GM12865 (cell line): ENCODE data around the gene TCF4.
A peak's percentile ranks its signal among the peaks of the same experiment; 100 is the strongest.

Source experiments
- DNase-seq: peaks from one replicate; pipeline ENCODE4 v3.0.0; 2010; ENCODE audit warnings: low read depth
- H3K4me3 ChIP-seq: 2 replicates; pipeline ENCODE4 v1.5.1; 2011; ENCODE audit warnings: mild to moderate bottlenecking, low read depth, low read length, control low read depth
- TF ChIP-seq, protein P1 (sequence below): IDR thresholded peaks from 2 replicates; pipeline ENCODE4 v1.5.1; 2011; ENCODE audit warnings: low read length, control low read depth, low read depth, inconsistent platforms; ENCODE audit not compliant: insufficient read depth; ENCODE audit errors: missing control alignments

Gene TCF4

DNA sequence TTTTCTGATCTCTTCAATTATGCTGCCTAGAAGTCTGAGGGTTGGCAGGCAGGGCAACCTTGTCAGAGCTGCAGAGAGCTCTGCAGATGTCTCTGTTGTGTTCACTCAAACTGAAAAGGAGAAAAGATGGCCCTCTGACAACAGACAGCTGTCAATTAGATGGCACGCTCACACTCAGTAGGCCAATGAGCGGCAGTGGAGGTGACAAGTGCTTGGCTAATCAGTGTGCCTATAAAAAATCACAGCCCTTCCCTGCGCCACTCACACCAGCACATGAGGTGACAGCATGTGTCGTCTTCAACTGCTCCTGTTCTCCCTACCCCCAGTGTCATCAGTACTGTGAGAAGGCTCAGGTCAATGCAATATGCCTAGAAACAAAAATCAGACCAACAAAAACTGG lies 203.9 kb downstream of the TCF4 start:
- no peak overlapping the region for H3K4me3 ChIP-seq
- TF ChIP-seq, protein P1, sequence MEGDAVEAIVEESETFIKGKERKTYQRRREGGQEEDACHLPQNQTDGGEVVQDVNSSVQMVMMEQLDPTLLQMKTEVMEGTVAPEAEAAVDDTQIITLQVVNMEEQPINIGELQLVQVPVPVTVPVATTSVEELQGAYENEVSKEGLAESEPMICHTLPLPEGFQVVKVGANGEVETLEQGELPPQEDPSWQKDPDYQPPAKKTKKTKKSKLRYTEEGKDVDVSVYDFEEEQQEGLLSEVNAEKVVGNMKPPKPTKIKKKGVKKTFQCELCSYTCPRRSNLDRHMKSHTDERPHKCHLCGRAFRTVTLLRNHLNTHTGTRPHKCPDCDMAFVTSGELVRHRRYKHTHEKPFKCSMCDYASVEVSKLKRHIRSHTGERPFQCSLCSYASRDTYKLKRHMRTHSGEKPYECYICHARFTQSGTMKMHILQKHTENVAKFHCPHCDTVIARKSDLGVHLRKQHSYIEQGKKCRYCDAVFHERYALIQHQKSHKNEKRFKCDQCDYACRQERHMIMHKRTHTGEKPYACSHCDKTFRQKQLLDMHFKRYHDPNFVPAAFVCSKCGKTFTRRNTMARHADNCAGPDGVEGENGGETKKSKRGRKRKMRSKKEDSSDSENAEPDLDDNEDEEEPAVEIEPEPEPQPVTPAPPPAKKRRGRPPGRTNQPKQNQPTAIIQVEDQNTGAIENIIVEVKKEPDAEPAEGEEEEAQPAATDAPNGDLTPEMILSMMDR: no peak
- no peak for DNase-seq

DNA sequence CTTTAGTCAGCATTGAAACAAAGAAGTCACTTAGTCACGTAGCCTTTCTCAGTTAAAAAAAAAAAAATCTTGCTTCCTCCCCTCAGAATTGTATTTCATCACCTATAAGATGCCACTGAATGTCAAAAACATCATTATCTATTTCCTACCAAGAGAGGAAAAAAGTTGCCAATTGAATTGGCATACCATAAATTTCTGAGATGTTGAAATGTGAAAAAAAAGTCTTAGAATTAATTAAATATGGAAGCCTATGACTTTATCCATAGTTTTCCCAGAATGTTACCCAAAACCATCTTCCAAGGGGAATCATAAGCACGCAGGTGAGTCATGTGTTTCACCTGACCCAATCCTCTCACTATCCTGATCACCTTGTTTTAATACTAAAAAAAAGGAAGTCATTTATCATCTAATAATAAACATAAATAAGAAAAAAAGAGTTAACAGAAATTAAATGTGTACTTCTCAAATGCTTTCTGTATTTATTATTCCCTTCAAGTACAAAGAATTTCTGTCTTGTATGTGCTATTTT lies 205.7 kb downstream of the TCF4 start:
- no peak for DNase-seq
- no peak overlapping the region for H3K4me3 ChIP-seq
- TF ChIP-seq, protein P1: no peak

DNA sequence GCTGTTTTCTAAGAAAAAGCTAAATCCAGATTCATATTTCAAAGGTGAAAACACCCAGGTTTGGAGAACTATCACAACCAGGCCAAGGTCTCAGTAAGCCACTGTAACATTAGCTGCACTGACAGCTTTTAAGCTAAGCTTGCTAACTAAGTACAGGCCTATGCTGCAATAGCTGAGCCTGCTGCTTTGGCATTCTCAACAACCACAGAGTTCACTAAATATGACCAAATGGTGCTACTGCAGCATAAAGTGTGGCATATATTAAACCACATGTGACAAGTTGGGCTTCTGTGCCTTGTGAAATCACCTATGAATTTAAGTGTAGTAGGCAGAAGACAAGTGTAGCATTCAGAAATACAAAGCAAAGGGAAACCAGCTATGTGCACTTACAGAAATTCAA lies 206.7 kb downstream of the TCF4 start:
- TF ChIP-seq, protein P1: no peak
- no peak for DNase-seq

DNA sequence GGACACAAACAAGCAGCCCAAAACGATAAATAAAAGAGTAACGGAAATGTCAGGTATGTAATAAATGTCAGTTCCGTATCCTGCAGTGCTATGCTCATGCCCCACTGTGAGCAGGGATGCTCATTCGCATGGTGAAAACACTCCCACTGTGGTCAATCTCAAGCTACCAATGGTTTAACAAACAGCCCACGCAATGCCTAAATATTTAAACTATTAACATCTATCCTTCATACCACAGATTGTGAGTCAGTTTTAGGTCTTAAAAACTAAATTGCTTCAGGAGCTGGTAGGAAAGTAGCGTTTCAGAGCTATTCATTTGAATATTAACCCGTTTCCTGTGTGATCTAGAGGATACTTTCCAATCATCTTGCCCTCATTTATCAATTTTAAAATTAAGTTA lies 207.4 kb downstream of the TCF4 start:
- DNase-seq: no peak
- H3K4me3 ChIP-seq: no peak overlapping the region
- TF ChIP-seq, protein P1: no peak

More for the DNA sequence above, 206.7 kb downstream of the TCF4 start:
- H3K4me3 ChIP-seq: no peak overlapping the region

DNA sequence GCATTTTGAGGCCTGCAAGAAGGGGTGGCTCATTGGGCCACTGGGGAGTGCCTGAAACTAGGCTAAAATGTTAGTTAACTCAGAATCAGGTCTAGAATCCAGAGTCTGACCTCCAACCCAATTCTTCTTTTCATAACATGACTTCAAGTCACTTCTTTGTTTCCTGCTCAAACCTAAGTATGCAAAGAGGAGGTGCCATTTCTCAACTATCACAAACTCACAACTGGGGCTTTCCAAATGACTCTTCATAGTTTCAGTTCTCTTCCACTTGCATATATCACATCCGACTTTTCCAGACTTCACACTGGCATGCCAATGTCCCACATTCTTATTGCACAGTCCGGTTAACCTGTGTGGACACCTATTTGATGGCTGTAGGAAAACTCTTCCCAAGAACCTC lies 211.6 kb downstream of the TCF4 start:
- no peak overlapping the region for H3K4me3 ChIP-seq
- TF ChIP-seq, protein P1: no peak
- DNase-seq: peak; percentile 77

DNA sequence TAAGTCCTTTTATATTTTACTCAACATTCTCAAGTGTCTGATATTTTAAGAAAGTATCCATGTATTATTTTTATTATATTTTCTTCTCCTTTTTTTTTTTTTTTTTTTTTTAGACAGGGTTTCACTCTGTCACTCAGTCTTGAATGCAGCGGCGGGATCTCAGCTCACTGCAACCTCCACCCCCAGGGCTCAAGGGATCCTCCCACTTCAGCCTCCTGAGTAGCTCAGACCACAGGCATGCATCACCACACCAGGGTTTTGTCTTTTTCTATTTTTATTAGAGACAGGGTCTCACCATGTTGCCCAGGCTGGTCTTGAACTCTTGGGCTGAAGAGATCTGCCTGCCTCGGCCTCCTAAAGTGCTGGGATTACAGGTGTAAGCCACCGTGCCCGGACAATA lies 212.1 kb downstream of the TCF4 start:
- TF ChIP-seq, protein P1: no peak
- H3K4me3 ChIP-seq: no peak overlapping the region
- DNase-seq: peak; percentile 3

DNA sequence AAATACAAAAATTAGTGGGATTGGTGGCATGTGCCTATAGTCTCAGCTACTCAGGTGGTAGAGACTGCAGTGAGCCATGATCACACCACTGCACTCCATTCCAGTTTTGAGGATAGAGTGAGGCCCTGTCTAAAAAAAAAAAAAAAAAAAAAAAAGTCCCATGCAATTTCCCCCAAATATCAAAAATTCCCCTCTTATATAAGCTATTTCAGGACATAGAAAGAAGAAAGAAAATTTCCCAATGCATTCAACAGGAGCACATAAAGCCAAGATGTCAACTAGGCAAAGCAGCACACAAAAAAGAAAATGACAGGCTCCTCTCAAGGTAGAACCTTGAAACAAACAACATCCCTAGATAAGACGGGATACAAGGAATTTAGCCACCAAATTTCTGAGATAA lies 213.3 kb downstream of the TCF4 start:
- no peak for DNase-seq
- TF ChIP-seq, protein P1: no peak

More for the DNA sequence above, 213.3 kb downstream of the TCF4 start:
- no peak overlapping the region for H3K4me3 ChIP-seq
